DMS79 treated with DMSO at 0.1 percent for 48 hours (cell line): Measurements from ENCODE around the gene CAND2.
"Not testable (repeated sequence)": the region's sequence is repeated elsewhere in the genome, so short reads cannot be mapped to it uniquely, and the experiment has no call there.

Experiments
- DNase-seq: peaks from one replicate; lab custom pipeline; 2025; lab: John Stamatoyannopoulos, UW

CAND2 gene

GRCh38 chr3:12771236-12771635 lies 25.2 kb upstream of the CAND2 start:
- DNase-seq: no peak

GRCh38 chr3:12772462-12772861 lies 24.0 kb upstream of the CAND2 start:
- no peak for DNase-seq

GRCh38 chr3:12773030-12773709 lies 23.3 kb upstream of the CAND2 start:
- no peak for DNase-seq

- no peak for DNase-seq
Observed at GRCh38 chr3:12773710-12774086, 22.8 kb upstream of the CAND2 start.

DNA sequence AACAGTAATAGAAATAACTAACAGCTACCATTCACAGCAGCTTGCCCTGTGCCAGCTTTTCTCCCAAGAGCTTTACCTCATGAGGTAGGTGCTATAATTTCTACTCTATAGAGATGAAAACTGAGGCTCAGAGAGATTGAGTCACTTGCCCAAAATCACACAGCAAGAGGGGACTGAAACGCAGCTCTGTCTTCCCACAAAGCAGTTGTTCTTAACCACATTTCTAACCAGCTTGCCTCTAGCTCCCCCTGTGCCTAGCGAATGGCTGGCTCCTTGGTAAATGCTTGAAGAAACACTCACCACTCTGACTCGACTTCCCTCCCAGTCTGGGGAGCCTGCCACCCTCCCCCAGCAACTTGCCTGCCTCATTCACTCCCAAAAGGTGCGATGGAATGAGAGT lies 21.9 kb upstream of the CAND2 start:
- no peak for DNase-seq

DNA sequence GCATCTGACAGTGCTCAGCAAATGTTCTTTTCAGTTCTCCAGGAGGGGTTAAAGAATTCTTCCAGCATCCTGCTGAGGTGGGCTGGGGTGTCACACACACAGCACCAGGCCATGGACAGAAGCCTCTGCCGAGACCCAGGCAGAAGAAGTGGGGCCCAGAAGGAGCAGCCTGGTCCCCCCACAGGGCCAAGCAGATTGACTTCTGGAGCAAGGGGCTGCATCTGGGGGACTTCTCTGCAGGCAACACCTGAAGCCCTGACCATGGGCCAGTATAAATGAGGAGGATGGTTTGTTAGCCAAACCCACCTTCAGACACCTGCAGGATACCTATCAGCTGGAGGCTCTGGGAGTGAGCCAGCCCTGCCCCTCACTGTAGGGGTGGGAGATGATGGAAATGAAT lies 21.3 kb upstream of the CAND2 start:
- no peak for DNase-seq

GRCh38 chr3:12775970-12776369 lies 20.5 kb upstream of the CAND2 start:
- DNase-seq: not testable (repeated sequence)

DNA sequence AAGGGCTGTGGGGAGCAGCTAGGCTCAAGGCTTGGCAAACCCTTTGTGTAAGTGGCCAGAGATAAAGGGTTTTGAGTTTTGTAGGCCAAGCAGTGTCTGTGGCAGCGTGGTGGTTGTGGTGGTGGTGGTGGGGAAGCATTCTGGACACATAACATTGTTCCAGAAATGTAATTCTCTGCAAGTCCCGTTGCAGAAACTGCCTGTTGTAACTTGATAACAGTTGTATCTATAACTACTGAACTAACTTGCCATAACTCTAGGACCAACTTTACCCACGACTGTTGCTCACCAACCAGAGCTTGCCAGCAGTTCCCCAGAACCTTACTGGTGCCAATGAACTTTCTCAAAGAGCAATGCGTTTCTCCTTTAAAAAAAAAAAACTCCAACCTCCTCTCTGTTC lies 19.3 kb upstream of the CAND2 start:
- DNase-seq: no peak

GRCh38 chr3:12780751-12781150 lies 15.7 kb upstream of the CAND2 start:
- DNase-seq: no peak

- no peak for DNase-seq
Observed at GRCh38 chr3:12782172-12782815, 14.2 kb upstream of the CAND2 start.

- DNase-seq: no peak
Observed at GRCh38 chr3:12785096-12785495, 11.4 kb upstream of the CAND2 start.

- not testable (repeated sequence) for DNase-seq
Observed at GRCh38 chr3:12787346-12787745, 9.1 kb upstream of the CAND2 start.

- not testable (repeated sequence) for DNase-seq
Observed at GRCh38 chr3:12787967-12788690, 8.4 kb upstream of the CAND2 start.

- no peak for DNase-seq
Observed at GRCh38 chr3:12791430-12791829, 5.0 kb upstream of the CAND2 start.

DNA sequence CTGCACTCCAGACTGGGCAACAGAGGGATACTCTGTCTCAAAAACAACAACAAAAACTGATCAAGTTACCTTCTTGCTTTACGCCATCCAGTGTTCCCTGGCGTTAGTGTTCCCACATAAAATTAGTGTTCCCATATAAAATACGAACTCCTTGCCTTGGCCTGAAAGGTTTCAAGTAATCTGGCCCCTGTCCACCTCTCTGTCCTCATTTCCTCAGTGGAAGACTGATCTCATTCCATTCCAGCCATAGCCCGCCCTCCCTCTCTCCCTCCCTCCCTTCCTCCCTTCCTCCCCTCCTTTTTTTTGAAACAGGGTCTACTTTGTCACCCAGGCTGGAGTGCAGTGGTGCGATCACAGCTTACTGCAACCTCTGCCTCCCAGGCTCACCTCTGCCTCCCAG lies 2.8 kb upstream of the CAND2 start:
- DNase-seq: no peak

DNA sequence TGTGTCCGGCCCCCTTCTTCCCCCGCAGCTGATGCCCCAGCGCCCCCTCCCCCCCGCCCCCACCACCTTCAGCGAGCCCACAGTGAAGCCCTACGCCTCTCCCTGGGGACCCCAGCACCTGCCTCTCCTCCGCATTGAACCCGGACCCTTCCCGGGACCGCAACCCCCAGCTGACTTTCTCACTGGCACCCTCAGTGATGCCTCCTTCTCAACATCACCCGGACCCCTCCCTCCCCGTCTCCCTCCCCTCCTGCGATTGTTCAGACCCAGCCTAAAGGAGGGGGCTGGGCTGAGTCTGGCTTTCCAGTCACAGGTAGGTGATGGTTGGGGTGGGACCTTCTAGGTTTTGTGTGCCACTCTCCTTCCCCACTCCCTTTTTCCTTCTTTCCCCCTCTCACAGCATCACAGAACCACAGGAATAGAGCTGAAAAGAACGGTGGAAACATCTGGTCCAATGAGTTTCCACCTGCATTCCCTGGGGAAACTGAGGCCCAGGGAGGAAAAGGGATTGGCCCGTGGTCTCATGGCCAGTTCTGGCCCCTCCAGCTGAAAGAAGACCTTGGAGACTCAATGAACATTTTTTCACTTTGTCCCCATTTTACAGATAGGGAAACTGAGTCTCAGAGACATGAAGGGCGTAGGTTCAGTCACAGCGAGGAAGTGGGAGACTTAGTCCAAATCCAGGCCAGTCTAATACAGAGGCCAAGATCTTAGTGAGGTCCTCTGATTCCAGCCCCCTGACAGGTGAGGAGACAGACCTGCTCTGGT lies 828 bp downstream of the CAND2 start:
- no peak for DNase-seq

- no peak for DNase-seq
Observed at GRCh38 chr3:12797892-12798558, 1.5 kb downstream of the CAND2 start.

- no peak for DNase-seq
Observed at GRCh38 chr3:12798559-12799179, 2.2 kb downstream of the CAND2 start.

- DNase-seq: no peak
Observed at GRCh38 chr3:12799525-12800440, 3.3 kb downstream of the CAND2 start.

DNA sequence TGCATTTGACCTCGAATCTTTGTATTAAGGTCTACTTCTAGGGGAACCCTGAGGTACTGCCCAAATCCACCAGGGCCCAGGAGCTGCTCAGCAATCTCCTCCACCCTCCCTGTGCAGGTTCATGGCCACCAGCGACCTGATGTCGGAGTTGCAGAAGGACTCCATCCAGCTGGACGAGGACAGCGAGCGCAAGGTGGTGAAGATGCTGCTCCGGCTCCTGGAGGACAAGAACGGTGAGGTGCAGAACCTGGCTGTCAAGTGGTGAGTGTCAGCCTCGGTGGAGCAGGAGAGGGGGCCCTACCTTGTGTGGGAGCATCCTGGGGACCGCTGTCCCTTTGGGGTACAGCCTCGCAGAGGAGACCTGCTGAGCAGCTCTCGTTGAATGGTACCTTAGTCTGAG lies 6.9 kb downstream of the CAND2 start:
- DNase-seq: no peak
